ENCODE measurements around the gene ERCC6L2. TPM values are rescaled to one million over a fixed set of nuclear protein-coding genes. Genes with fewer than 3 reads are reported as not detected.
A peak's percentile ranks its signal among the peaks of the same experiment; 100 is the strongest.

The ERCC6L2 gene
- total and polyA plus RNA-seq, 9 donors = 14.9 to 66.2 (median 29.5) TPM

GRCh38 chr9:95864852-95865580 lies 10.5 kb upstream of the ERCC6L2 start:
- H3K36me3 ChIP-seq (ENCODE audit: control insufficient read depth, insufficient read depth, low read length) = no peaks in the 10 kb centered on the region
- H3K9me3 ChIP-seq (replicated peaks; ENCODE audit: control insufficient read depth, low read depth, low read length) = peaks cover 8% of the 10 kb centered on the region
- H3K27ac ChIP-seq (ENCODE audit: low read length) = no peak overlapping the region
- WGBS (ENCODE audit: insufficient coverage) = no CpG with 5 or more reads among the region's 3 CpGs
- no peaks in the 10 kb centered on the region for H3K27me3 ChIP-seq (ENCODE audit: control insufficient read depth, insufficient read depth, low read length)
- no peak for DNase-seq
- H3K4me3 ChIP-seq (ENCODE audit: low read length) = no peak overlapping the region
- no peaks in the 10 kb centered on the region for H3K4me1 ChIP-seq (ENCODE audit: control insufficient read depth, insufficient read depth, low read length)

GRCh38 chr9:95870352-95870751 lies 5.1 kb upstream of the ERCC6L2 start:
- Histone ChIP-seq H3K4me1 (ENCODE audit: control insufficient read depth, insufficient read depth, low read length) (peaks cover 6% of the 10 kb centered on the region), H3K27me3 (ENCODE audit: control insufficient read depth, insufficient read depth, low read length) (no peaks in the 10 kb centered on the region), H3K9me3 (replicated peaks; ENCODE audit: control insufficient read depth, low read depth, low read length) (peaks cover 3% of the 10 kb centered on the region), H3K27ac (ENCODE audit: low read length) (no peak overlapping the region), H3K4me3 (ENCODE audit: low read length) (no peak overlapping the region), H3K36me3 (ENCODE audit: control insufficient read depth, insufficient read depth, low read length) (no peaks in the 10 kb centered on the region)
- WGBS (ENCODE audit: insufficient coverage) = no CpG with 5 or more reads among the region's 1 CpG
- DNase-seq = no peak

- peaks cover 6% of the 10 kb centered on the region for H3K4me1 ChIP-seq (ENCODE audit: control insufficient read depth, insufficient read depth, low read length)
- peaks cover 3% of the 10 kb centered on the region for H3K9me3 ChIP-seq (replicated peaks; ENCODE audit: control insufficient read depth, low read depth, low read length)
- no peak overlapping the region for H3K4me3 ChIP-seq (ENCODE audit: low read length)
- DNase-seq = no peak
- no peak overlapping the region for H3K27ac ChIP-seq (ENCODE audit: low read length)
- no CpG with 5 or more reads among the region's 1 CpG for WGBS (ENCODE audit: insufficient coverage)
- no peaks in the 10 kb centered on the region for H3K36me3 ChIP-seq (ENCODE audit: control insufficient read depth, insufficient read depth, low read length)
- H3K27me3 ChIP-seq (ENCODE audit: control insufficient read depth, insufficient read depth, low read length) = no peaks in the 10 kb centered on the region
Measured at GRCh38 chr9:95870906-95871305, 4.6 kb upstream of the ERCC6L2 start.

- Histone ChIP-seq H3K9me3 (replicated peaks; ENCODE audit: control insufficient read depth, low read depth, low read length) (no peaks in the 10 kb centered on the region), H3K36me3 (ENCODE audit: control insufficient read depth, insufficient read depth, low read length) (no peaks in the 10 kb centered on the region), H3K27ac (ENCODE audit: low read length) (peak overlapping the region; percentile 100), H3K27me3 (ENCODE audit: control insufficient read depth, insufficient read depth, low read length) (no peaks in the 10 kb centered on the region), H3K4me3 (ENCODE audit: low read length) (no peak overlapping the region), H3K4me1 (ENCODE audit: control insufficient read depth, insufficient read depth, low read length) (peaks cover 10% of the 10 kb centered on the region)
- 37% methylated on average over 9 of the region's 10 CpGs for WGBS (ENCODE audit: insufficient coverage)
- peak; percentile 30 for DNase-seq
Measured at GRCh38 chr9:95874303-95874988, 1.0 kb upstream of the ERCC6L2 start.

GRCh38 chr9:95874989-95875304 lies 544 bp upstream of the ERCC6L2 start:
- no peak overlapping the region for H3K4me3 ChIP-seq (ENCODE audit: low read length)
- no peaks in the 10 kb centered on the region for H3K9me3 ChIP-seq (replicated peaks; ENCODE audit: control insufficient read depth, low read depth, low read length)
- peak; percentile 81 for DNase-seq
- H3K4me1 ChIP-seq (ENCODE audit: control insufficient read depth, insufficient read depth, low read length) = peaks cover 10% of the 10 kb centered on the region
- H3K27me3 ChIP-seq (ENCODE audit: control insufficient read depth, insufficient read depth, low read length) = no peaks in the 10 kb centered on the region
- WGBS (ENCODE audit: insufficient coverage) = 1% methylated on average over 13 of the region's 20 CpGs
- peak overlapping the region; percentile 100 for H3K27ac ChIP-seq (ENCODE audit: low read length)
- H3K36me3 ChIP-seq (ENCODE audit: control insufficient read depth, insufficient read depth, low read length) = no peaks in the 10 kb centered on the region

GRCh38 chr9:95876138-95876444 lies 600 bp downstream of the ERCC6L2 start:
- H3K27ac ChIP-seq (ENCODE audit: low read length) = peak overlapping the region; percentile 100
- H3K36me3 ChIP-seq (ENCODE audit: control insufficient read depth, insufficient read depth, low read length) = no peaks in the 10 kb centered on the region
- whole genome bisulfite sequencing (ENCODE audit: insufficient coverage) = 0% methylated on average over 4 of the region's 9 CpGs
- DNase-seq = no peak
- H3K4me3 ChIP-seq (ENCODE audit: low read length) = no peak overlapping the region
- H3K27me3 ChIP-seq (ENCODE audit: control insufficient read depth, insufficient read depth, low read length) = no peaks in the 10 kb centered on the region
- no peaks in the 10 kb centered on the region for H3K9me3 ChIP-seq (replicated peaks; ENCODE audit: control insufficient read depth, low read depth, low read length)
- peaks cover 10% of the 10 kb centered on the region for H3K4me1 ChIP-seq (ENCODE audit: control insufficient read depth, insufficient read depth, low read length)

- H3K36me3 ChIP-seq (ENCODE audit: control insufficient read depth, insufficient read depth, low read length) = no peaks in the 10 kb centered on the region
- H3K9me3 ChIP-seq (replicated peaks; ENCODE audit: control insufficient read depth, low read depth, low read length) = no peaks in the 10 kb centered on the region
- peaks cover 10% of the 10 kb centered on the region for H3K4me1 ChIP-seq (ENCODE audit: control insufficient read depth, insufficient read depth, low read length)
- WGBS (ENCODE audit: insufficient coverage) = no CpG with 5 or more reads among the region's 3 CpGs
- DNase-seq = no peak
- no peak overlapping the region for H3K4me3 ChIP-seq (ENCODE audit: low read length)
- no peaks in the 10 kb centered on the region for H3K27me3 ChIP-seq (ENCODE audit: control insufficient read depth, insufficient read depth, low read length)
- peak overlapping the region; percentile 100 for H3K27ac ChIP-seq (ENCODE audit: low read length)
Measured at GRCh38 chr9:95876595-95876994, 1.1 kb downstream of the ERCC6L2 start.

- WGBS (ENCODE audit: insufficient coverage) = 100% methylated on average over 1 of the region's 1 CpG
- H3K27ac ChIP-seq (ENCODE audit: low read length) = no peak overlapping the region
- no peaks in the 10 kb centered on the region for H3K36me3 ChIP-seq (ENCODE audit: control insufficient read depth, insufficient read depth, low read length)
- peaks cover 10% of the 10 kb centered on the region for H3K4me1 ChIP-seq (ENCODE audit: control insufficient read depth, insufficient read depth, low read length)
- H3K9me3 ChIP-seq (replicated peaks; ENCODE audit: control insufficient read depth, low read depth, low read length) = no peaks in the 10 kb centered on the region
- no peak overlapping the region for H3K4me3 ChIP-seq (ENCODE audit: low read length)
- no peaks in the 10 kb centered on the region for H3K27me3 ChIP-seq (ENCODE audit: control insufficient read depth, insufficient read depth, low read length)
- DNase-seq = no peak
Measured at GRCh38 chr9:95877984-95878383, 2.5 kb downstream of the ERCC6L2 start.

- H3K4me3 ChIP-seq (ENCODE audit: low read length) = no peak overlapping the region
- peaks cover 6% of the 10 kb centered on the region for H3K4me1 ChIP-seq (ENCODE audit: control insufficient read depth, insufficient read depth, low read length)
- no peaks in the 10 kb centered on the region for H3K27me3 ChIP-seq (ENCODE audit: control insufficient read depth, insufficient read depth, low read length)
- H3K9me3 ChIP-seq (replicated peaks; ENCODE audit: control insufficient read depth, low read depth, low read length) = no peaks in the 10 kb centered on the region
- H3K27ac ChIP-seq (ENCODE audit: low read length) = peak overlapping the region; percentile 47
- peaks cover 4% of the 10 kb centered on the region for H3K36me3 ChIP-seq (ENCODE audit: control insufficient read depth, insufficient read depth, low read length)
- no peak for DNase-seq
Measured at GRCh38 chr9:95879591-95879990, 4.1 kb downstream of the ERCC6L2 start.

GRCh38 chr9:95880021-95880690 lies 4.7 kb downstream of the ERCC6L2 start:
- Histone ChIP-seq H3K27me3 (ENCODE audit: control insufficient read depth, insufficient read depth, low read length) (no peaks in the 10 kb centered on the region), H3K4me1 (ENCODE audit: control insufficient read depth, insufficient read depth, low read length) (peaks cover 4% of the 10 kb centered on the region), H3K4me3 (ENCODE audit: low read length) (no peak overlapping the region), H3K36me3 (ENCODE audit: control insufficient read depth, insufficient read depth, low read length) (peaks cover 4% of the 10 kb centered on the region), H3K27ac (ENCODE audit: low read length) (no peak overlapping the region), H3K9me3 (replicated peaks; ENCODE audit: control insufficient read depth, low read depth, low read length) (no peaks in the 10 kb centered on the region)
- DNase-seq = peak; percentile 35
- WGBS (ENCODE audit: insufficient coverage) = no CpG with 5 or more reads among the region's 4 CpGs
